Mesodermal cell (in vitro differentiated cells): ENCODE measurements around the gene HYAL3.
A peak's percentile ranks its signal among the peaks of the same experiment; 100 is the strongest.
"Not testable (repeated sequence)": the region's sequence is repeated elsewhere in the genome, so short reads cannot be mapped to it uniquely, and the experiment has no call there.

Experiments used
- H3K27ac ChIP-seq: 2 replicates; pipeline ENCODE4 v1.7.0; 2013; ENCODE audit warnings: mild to moderate bottlenecking, low read depth, low read length, moderate library complexity; ENCODE audit not compliant: severe bottlenecking
- H3K36me3 ChIP-seq: 2 replicates; pipeline ENCODE4 v1.7.1; 2013; ENCODE audit warnings: mild to moderate bottlenecking, low read length, moderate library complexity; ENCODE audit not compliant: control insufficient read depth, insufficient read depth
- H3K4me1 ChIP-seq: one replicate; pipeline ENCODE4 v1.7.1; 2013; ENCODE audit warnings: mild to moderate bottlenecking, low read length; ENCODE audit not compliant: insufficient read depth, control insufficient read depth, poor library complexity, severe bottlenecking
- H3K4me3 ChIP-seq: 2 replicates; pipeline ENCODE4 v1.7.0; 2013; ENCODE audit warnings: low read length, control low read depth, mild to moderate bottlenecking; ENCODE audit not compliant: insufficient read depth, poor library complexity, severe bottlenecking; ENCODE audit errors: extremely low read depth
- H3K9me3 ChIP-seq: 2 replicates; pipeline ENCODE4 v1.7.1; 2013; ENCODE audit warnings: mild to moderate bottlenecking, low read length, moderate library complexity; ENCODE audit not compliant: control insufficient read depth
- WGBS, 2 experiments: methylation state at CpG; one replicate each; pipeline ENCODE4 v1.1.5; 2013; ENCODE audit warnings: missing lambda C conversion rate in 2 of 2; ENCODE audit not compliant: insufficient coverage in 2 of 2; 5-methylcytosine and 5-hydroxymethylcytosine counted together

HYAL3 gene

DNA sequence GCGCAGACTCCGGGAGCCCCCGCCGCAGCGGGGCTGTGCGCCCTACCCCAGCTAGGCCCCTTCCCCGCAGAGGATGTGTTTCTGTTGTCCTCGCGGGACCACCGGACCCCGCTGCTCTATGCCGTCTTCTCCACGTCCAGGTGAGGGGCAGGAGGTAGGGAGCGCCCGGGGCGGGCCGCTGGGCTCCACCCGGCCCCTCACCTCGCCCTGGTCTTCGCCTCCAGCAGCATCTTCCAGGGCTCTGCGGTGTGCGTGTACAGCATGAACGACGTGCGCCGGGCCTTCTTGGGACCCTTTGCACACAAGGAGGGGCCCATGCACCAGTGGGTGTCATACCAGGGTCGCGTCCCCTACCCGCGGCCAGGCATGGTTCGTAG is 25.5 kb downstream of the HYAL3 start:
- WGBS, 2 experiments = 81 to 86% methylated on average over 20 to 22 of the region's 31 CpGs
- Histone ChIP-seq H3K36me3 (no peaks in the 10 kb centered on the region), H3K27ac (no peak overlapping the region), H3K4me1 (peaks cover 36% of the 10 kb centered on the region), H3K9me3 (no peaks in the 10 kb centered on the region), H3K4me3 (no peak overlapping the region)

DNA sequence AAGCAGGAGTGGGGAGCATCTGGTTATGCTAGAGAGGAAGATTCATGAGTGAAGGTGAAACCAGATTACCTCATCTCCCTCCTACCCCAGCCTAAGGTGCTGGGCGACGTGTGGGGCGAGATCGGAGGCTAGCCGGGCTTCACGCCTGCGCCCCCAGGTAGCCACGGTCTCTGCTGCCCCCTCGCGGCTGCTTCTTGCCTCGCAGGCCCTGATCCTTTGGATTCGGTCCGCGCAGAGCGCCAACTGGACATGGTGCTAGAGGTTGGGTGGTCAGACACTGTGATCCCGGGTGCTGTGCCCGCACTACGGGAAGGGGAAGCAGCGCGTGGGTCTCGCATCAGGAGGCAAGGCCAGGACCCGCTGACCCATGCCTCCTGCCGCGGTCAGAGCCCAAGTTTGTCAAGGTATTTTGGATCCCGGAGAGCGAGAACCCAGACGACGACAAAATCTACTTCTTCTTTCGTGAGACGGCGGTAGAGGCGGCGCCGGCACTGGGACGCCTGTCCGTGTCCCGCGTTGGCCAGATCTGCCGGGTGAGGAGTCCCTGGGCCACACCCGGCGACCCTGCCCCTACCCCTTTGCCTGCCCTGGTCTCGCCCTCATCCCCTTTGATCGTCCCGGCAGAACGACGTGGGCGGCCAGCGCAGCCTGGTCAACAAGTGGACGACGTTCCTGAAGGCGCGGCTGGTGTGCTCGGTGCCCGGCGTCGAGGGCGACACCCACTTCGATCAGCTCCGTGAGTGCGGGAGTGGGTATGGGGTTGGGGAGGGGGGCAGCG is 26.1 kb downstream of the HYAL3 start:
- Histone ChIP-seq H3K4me3 (peak overlapping the region; percentile 16), H3K36me3 (no peaks in the 10 kb centered on the region), H3K9me3 (no peaks in the 10 kb centered on the region), H3K4me1 (peaks cover 38% of the 10 kb centered on the region), H3K27ac (no peak overlapping the region)
- WGBS, 2 experiments = 20% methylated on average over 47 of the region's 61 CpGs

DNA sequence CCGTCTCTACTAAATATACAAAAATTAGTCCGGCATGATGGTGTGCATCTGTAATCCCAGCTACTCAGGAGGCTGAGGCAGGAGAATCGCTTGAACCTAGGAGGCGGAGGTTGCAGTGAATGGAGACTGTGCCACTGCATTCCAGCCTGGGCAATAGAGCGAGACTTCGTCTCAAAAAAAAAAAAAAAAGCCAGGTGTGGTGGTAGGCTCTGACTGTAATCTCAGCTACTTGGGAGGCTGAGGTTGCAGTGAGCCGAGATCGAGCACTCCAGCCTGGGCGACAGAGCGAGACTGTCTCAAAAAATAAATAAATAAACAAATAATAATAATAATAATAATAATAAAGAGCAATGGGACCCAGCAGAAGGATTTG is 26.7 kb downstream of the HYAL3 start:
- WGBS, 2 experiments = 88 to 96% methylated on average over 4 to 6 of the region's 10 CpGs
- H3K36me3 ChIP-seq, H3K9me3 ChIP-seq, H3K4me3 ChIP-seq, H3K27ac ChIP-seq: not testable (repeated sequence)
- H3K4me1 ChIP-seq = peaks cover 44% of the 10 kb centered on the region

DNA sequence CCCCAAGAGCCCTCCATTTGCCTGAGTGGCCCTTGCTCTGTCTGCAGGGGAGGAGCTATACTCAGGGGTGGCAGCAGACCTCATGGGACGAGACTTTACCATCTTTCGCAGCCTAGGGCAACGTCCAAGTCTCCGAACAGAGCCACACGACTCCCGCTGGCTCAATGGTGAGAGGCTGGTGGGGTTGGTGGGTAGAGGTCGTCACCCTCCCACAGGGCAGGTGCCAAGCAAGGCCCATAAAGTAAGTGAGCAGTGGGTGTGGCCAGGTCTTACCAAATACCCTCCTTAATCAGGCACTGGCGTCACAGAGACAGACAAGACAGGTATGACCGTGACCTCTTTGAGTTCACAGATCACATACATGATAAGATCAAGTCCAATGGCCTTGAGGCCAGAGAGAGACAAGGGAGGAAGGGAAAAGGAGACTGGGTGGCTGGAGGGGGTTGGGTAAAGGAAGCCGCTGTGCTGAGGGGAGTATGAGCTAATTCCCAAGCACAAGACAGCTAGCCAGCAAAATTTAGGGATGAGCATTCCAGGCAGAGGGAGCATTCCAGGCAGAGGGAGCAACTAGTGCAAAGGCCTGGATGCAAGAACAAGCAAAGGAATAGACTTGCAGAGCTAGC is 27.8 kb downstream of the HYAL3 start:
- Histone ChIP-seq H3K27ac (no peak overlapping the region), H3K4me3 (no peak overlapping the region), H3K4me1 (peaks cover 51% of the 10 kb centered on the region), H3K36me3 (no peaks in the 10 kb centered on the region), H3K9me3 (no peaks in the 10 kb centered on the region)
- WGBS, 2 experiments = 90 to 100% methylated on average over 6 to 7 of the region's 10 CpGs

DNA sequence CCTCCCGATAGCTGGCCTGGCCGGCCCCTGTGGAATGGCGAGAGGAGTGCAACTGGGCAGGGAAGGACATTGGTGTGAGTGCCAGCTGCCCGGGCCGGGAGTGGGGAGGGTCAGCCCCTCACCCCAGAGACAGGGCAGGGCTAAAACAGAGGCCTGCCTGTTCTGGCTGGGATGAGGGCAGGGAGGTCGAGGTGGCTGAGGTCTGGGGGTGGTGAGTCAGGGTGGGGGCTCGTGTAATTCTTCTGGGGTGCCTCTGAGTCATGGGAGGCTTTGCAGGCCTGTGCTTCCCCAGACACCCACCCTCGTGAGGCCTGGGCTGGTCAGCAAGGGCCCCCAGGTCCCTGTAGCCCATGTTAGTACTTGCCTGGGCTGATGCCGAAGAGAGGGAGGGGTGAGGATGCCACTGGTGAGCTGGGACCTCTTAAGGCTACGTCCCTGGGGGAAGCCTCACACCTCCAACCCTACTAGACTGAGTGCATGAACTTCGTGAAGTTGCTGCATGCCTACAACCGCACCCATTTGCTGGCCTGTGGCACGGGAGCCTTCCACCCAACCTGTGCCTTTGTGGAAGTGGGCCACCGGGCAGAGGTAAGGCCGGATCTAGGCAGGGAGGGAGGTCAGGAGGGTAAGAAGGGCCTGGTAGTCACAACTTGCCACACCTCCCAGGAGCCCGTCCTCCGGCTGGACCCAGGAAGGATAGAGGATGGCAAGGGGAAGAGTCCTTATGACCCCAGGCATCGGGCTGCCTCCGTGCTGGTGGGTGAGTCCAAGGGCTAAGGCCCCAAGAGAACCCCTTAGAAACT is 28.6 kb downstream of the HYAL3 start:
- Histone ChIP-seq H3K27ac (no peak overlapping the region), H3K4me1 (peaks cover 58% of the 10 kb centered on the region), H3K36me3 (no peaks in the 10 kb centered on the region), H3K9me3 (no peaks in the 10 kb centered on the region), H3K4me3 (no peak overlapping the region)
- 90 to 96% methylated on average over 12 to 18 of the region's 19 CpGs for WGBS, 2 experiments

DNA sequence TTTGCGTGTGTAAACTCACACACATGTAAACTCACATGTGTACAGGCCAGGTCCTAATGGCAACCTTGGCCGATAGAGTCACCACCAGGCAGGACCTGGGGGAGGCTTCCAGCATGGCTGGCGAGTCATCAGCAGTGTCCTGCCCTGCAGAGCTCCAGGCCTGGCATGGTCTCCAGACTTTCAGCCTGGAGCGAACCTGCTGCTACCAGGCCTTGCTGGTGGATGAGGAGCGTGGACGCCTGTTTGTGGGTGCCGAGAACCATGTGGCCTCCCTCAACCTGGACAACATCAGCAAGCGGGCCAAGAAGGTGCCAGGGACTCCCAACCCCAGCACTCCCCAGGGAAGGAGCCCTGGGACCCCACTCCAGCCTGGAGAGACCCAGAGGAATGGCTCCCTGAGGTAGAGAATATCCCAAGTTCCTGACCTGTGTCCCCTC is 29.2 kb downstream of the HYAL3 start:
- no peaks in the 10 kb centered on the region for H3K36me3 ChIP-seq
- no peak overlapping the region for H3K27ac ChIP-seq
- H3K9me3 ChIP-seq = no peaks in the 10 kb centered on the region
- WGBS, 2 experiments = 87 to 95% methylated on average over 5 of the region's 8 CpGs
- H3K4me3 ChIP-seq = no peak overlapping the region
- peaks cover 64% of the 10 kb centered on the region for H3K4me1 ChIP-seq

DNA sequence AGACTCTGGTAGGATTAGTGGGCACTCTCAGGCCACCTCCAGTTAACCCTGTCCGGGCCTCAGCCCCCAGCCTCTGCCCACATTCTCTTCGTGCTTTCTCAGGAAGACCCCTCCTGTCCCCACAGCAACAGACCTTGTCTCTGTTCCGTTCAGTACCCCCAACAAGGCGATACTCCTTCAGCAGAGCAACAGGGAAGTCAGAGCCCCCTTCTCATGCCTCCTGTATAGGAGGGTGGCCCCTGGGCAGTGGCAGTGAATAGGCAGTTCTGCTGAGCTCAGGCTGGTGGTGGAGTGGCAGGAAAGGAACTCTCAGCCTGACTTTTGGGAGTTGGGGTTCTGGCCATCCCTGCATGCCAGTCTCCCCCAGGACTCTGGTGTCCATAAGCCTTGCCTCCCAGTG is 29.7 kb downstream of the HYAL3 start:
- H3K4me3 ChIP-seq = no peak overlapping the region
- H3K27ac ChIP-seq = no peak overlapping the region
- H3K4me1 ChIP-seq = peaks cover 64% of the 10 kb centered on the region
- H3K9me3 ChIP-seq = no peaks in the 10 kb centered on the region
- no peaks in the 10 kb centered on the region for H3K36me3 ChIP-seq
- 68 to 83% methylated on average over 2 to 3 of the region's 4 CpGs for WGBS, 2 experiments

DNA sequence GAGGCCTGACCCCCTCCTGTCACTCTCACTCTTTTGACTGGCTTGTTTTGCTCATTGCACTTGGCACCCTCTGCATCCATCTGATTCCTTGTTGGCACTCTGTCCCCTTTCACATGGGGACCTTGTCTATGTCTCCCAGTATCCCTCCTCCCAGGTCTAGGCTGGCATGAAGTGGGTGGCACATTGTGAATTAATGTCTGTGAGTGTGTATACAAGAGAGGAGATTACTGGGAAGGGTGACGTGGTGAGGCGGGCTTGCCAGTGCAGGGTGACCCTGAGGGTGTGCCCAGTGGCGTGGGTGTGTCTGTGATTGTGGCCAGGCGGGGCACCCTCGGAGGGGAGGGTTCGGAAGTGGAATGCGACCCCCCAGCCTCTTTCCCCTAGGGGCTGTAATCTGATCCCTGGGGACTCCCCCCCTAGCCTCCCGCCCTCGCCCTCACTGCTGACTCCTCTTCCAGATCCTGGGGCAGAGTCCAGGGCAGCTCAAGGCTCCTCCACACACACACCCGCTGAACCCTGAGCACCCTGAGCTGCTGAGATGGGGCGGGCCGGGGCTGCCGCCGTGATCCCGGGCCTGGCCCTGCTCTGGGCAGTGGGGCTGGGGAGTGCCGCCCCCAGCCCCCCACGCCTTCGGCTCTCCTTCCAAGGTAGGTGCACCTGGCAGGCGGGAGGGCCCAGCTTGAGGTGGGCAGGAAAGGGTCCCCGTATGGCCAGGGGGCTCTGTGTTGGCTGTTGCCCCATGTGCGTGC is 30.3 kb downstream of the HYAL3 start, which contains the start of gene SEMA3B:
TSS of gene SEMA3B (plus strand) at position 445 of the 749 bp plus-strand sequence. CDS start at position 539, 94 bp downstream.
- WGBS, 2 experiments = 68 to 70% methylated on average over 11 to 16 of the region's 21 CpGs
- H3K4me3 ChIP-seq = peak within 1 kb of the TSS; percentile 2
- H3K4me1 ChIP-seq = peaks cover 70% of the 10 kb centered on the region
- H3K36me3 ChIP-seq = no peaks in the 10 kb centered on the region
- H3K27ac ChIP-seq = no peak within 1 kb of the TSS
- no peaks in the 10 kb centered on the region for H3K9me3 ChIP-seq

DNA sequence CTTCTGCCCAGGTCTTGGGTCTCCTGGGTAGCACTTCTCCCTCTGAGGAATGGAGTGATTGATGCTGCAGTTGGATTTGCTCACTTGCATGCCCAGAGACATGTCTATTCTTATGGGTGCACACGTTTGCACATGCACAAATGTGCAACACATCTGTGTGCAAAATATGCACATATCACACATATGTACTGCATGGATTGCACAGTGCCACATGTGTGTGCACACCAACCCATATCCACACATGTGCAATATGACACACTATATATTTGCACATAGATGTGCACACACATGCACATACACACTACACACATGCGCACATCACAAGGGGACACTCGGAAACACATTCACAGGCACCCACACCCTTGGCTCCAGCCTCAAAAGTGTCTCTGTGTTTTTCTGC is 30.9 kb downstream of the HYAL3 start:
- Histone ChIP-seq H3K9me3 (no peaks in the 10 kb centered on the region), H3K27ac (no peak overlapping the region), H3K36me3 (no peaks in the 10 kb centered on the region), H3K4me3 (no peak overlapping the region), H3K4me1 (peaks cover 76% of the 10 kb centered on the region)
- 93% methylated on average over 3 of the region's 3 CpGs for WGBS, 2 experiments

DNA sequence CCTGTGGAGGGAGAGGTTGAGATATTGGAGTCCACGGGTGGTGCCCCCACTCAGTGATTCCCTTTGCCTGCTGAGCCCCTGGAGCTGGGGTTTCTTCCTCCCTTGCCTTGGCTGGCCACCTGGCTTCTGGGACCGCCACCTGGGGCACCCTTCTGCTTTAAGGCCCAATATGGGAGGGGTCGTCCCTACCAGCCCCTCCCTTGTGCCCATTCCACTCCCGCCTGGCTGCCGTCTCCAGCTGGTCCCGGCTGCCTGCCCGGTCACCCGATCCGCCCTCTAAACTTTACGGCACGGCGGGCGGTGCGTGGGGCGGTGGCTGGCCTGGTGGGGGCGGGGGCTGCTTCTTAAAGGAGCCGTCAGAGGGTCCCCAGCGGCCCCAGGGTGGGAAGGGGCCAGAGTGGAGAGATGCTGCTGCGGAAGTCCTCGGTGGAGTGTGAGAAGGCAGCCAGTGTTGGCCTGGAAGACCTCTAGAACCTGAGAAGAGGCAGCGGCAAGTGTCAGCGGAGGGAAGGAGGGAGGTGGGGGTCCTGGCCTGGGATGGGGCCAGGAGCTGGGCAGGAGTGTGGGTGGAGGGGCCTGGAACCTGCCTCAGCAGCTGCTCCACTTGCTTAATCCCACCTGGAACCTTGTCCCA is 31.8 kb downstream of the HYAL3 start:
- Histone ChIP-seq H3K4me1 (peaks cover 83% of the 10 kb centered on the region), H3K36me3 (no peaks in the 10 kb centered on the region), H3K9me3 (no peaks in the 10 kb centered on the region), H3K27ac (no peak overlapping the region), H3K4me3 (peak overlapping the region; percentile 7)
- WGBS, 2 experiments = 27 to 33% methylated on average over 17 to 21 of the region's 22 CpGs
